ENCODE results near the gene TSPAN9.

Gene TSPAN9

DNA sequence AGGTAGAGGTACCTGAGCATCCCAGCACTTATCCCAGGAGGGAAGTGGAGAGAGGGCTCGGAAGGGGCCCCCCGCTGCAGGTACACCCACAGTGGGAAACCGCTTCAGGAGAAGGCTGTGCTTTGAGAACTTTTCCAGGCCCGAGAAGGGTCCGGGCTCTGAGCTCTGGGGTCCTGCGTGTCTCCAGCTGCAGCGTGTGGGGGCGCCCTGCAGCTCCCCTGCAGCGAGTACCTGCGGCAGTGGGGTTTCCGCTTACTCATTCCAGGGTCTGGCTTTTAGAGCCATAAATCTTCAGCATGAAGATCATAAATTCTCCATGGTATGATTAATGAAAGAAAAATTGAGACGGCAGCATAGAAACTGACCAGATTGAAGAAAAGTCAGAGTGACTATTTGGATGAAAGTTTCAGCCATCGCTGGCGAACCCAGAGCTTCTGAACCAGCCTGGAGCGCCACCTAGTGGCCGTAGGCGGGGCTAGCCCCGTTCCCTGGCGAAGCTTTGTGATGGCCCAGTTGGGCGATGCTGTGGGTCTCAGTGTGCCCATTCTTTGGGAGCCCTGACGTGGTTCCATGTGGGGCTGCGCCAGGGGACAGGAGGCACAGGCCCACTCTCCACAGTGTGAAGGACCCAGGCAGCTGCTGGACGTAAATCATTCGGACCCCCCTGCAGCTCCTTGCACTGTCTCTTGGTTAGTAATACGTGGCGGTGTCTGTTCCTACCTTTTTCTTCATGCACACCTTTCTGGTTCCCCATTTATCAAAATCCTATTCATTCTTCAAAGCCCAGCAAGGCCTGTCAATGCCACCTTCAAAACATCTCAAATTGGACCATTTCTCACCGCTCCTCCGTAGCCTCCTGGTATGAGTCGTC is 198.2 kb downstream of the TSPAN9 start:
- DNase-seq (ENCODE audit: low spot score) = peak; percentile 88

DNA sequence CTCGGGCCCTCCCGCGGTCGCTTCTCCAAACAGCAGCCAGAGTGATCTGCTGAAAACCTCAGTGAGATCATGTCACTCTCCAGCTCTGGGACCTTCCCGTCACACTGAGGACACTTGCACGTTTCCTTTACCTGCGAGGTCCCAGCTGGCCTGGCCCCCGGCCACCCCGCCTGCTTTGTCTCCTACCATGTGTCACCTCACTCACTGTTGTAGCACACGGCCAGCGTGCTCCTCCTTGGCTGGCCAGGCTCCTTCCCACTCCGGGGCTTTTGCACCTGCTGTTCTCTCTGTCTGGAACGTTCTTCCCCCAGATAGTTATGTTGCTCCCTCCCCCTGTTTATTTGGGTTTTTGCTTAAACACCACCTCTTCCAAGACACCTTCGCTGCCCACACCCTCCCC is 199.0 kb downstream of the TSPAN9 start:
- no peak for DNase-seq (ENCODE audit: low spot score)

DNA sequence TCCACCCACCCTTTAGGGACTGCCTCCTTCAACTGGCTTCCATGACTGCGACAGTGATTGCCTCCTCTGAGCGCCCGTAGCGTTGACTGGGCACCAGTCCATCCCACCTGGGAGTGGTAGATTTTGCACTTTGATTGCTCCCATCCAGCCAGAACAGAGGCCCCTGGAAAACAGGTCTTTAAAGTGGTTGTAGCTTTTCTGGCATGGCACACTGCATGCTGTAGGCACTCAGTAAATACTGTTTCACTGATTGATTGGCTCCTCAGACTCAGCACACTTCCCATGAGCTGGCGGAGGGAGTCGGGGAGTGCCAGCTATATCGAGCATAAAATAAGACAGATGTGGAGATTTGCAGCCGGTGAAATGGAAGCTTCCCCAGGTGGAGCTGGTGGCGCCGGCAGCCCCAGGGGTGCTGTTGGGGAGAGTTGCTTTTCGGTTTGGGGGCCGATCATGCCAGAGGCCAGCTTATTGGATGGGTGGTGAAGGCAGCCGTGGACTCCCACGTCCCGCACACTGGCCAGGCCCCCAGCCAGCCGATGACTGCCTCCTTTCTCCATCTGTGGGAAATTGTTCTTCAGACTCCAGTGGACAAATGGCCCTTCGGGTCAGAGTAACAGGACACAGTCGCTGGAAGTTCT is 200.2 kb downstream of the TSPAN9 start:
- no peak for DNase-seq (ENCODE audit: low spot score)

DNA sequence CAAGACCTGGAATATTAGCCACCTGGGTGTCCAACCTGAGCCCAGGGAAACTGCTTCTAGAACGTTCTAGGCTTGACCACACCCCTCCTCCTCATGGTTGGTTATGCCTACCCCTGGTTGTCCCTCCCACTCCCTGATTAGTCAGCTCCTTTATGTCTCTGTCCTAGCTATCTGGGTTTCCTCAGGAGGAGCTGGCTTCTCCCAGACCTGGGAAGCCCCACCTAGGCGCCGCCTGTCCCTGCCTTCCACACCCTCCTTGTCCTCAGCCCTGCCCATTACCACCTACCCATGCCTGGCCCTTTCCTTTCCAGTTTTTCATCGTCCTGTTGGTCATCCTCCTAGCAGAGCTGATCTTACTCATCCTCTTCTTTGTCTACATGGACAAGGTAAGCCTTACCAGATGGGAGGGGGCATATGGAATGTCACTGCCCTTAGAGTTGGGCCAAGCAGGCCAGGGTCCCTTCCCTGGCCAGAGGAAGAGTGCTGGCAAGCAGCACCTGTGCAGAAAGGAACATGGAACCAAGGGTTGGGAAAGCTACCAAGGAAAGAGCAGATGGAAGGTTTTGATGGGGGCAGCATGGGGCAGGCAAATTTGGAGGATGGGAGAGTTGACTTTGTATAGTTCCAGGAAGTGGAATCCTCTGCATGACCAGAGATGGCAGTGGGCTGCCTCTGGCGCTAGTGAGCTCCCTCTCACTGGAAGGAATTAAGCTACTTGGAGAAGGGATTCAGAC is 201.7 kb downstream of the TSPAN9 start:
- no peak for DNase-seq (ENCODE audit: low spot score)

DNA sequence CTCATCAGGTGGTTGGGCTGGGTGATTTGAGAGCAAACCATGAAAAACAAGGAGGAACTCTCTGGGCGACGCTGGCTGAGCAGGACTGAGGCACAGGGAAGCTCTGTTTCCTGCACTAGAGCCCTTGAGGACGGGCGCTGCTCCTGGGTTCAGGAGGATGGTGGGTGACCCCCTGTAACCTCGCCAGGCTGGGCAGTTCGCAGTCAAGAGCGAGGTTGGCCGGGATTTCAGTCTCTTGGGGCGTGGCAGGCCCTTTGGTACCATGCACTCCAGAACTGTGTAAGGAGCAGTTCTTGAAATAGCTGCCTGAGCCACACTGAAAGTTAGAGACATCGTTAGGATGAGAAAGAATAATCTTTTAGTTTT is 202.2 kb downstream of the TSPAN9 start:
- DNase-seq (ENCODE audit: low spot score) = no peak

DNA sequence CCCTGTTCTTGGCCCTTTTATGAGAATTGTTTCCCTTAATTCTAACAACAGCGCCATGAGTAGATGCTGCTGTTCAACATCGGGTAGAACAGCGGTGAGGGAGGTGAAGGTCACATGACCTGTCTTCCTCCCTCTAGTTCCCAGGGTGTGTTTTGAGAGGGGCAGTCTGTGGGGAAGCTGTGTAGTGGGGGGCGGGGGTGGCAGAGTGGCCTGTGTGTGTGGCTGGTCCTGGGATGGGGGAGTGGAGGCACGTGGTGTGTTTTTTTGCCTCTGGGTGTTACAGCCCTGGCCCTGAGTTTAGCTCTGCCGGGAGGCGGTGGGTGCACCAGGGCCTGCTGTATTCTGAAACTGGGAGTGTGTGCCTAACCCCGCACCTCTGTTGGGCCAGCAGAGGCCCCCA is 202.7 kb downstream of the TSPAN9 start:
- no peak for DNase-seq (ENCODE audit: low spot score)

DNA sequence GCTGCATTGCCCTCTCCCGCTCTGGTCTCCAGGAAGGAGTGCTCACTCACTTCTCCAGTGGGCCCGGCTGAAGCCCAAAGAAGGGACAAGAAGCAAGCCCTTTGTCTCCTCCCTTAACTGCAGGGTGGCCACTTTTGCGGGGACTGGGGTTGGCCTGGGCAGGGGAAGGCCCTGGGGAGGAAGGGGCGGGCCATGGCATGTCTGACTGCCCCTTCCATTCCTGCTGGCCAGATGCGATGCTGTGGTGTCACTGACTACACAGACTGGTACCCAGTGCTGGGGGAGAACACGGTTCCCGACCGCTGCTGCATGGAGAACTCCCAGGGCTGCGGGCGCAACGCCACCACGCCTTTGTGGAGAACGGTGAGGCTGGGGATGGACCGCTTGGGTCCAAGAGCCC is 203.8 kb downstream of the TSPAN9 start:
- DNase-seq (ENCODE audit: low spot score) = no peak

DNA sequence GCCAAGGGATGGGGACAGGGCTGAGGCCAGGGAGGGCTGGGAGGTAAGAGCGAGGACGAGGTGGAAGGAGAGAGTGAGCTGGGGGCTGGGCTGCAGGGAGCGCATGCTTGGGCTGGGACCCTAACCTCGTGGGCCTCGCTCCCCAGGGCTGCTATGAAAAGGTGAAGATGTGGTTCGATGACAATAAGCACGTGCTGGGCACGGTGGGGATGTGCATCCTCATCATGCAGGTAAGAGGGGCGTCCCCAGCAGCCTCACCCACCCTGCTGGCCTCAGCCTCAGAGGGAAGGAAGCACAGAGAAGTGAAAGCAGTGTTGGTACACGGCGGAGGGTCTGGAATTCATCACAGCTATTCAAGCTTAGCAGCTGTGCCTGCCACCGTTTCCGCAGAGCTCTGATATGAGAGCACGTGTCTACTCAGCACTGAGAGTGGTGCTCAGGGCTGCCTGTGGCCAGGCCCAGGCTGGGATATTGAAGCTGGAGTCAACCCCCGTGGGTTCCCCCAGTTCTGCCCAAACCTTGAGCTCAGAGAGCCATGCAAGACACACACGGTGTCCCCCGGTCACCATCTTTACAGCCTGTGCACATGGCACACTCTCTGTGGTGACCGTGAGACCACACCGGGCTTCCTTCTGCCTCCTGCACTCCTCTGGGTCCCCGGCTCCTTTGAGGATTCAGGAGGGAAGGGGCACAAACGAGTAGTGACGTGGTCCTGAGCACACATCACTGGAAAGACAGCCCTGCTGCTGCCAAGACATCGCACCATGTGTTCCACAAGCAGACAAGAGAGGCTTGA is 204.6 kb downstream of the TSPAN9 start:
- no peak for DNase-seq (ENCODE audit: low spot score)

DNA sequence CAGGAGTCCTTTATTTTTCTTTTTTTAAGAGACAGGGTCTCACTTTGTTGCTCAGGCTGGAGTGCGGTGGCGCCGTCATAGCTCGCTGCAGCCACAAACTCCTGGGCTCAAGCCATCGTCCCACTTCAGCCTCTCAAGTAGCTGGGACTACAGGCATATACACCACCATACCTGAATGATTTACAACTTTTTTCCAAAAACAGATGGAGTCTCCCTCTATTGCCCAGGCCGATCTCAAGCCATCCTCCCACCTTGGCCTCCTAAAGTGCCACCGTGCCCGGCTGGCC is 205.1 kb downstream of the TSPAN9 start:
- DNase-seq (ENCODE audit: low spot score) = no peak

DNA sequence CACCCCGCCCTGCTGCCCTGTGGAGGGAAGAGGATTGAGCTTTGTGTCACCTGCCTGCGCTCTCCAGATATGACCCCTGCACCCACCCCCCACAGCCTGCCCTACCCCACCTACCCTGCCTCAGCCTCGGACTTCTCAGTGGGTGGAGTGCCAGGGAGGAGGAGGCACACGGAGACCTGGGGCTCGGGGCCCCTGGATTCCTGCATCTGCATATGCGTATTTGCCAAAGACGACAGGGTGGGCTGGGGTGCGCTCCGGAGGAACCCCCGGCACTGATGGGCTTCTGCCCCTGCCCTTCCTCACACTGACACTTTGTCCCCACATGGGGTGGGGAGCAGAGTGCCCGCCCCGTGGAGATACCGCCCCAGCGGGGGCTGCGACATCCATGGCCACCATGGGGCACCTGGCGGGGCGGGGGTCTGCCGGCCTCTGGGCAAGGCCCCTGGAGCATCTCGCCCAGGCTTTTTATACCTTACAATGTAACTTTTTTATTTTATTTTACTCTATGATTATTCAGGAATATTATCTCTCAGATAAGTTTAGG is 206.0 kb downstream of the TSPAN9 start:
- no peak for DNase-seq (ENCODE audit: low spot score)

DNA sequence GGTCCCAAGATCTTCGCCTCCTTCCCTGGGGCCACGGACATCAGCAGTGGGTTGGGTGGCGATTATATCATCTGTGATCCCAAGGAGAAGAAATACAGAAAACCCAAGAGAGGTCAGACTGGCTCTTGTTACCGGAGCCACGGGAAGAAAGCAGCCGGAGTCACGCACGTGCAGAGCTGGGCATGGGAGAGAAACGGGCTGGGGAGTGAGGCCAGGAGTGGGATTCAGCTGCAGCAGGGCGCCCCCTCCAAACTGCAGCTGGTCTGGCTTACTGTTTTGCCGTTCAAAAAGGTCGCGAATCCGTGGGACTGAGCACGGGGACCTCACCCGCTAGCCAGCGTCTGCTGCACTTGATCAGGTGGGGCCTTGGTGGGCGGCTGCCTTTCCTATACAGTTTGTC is 207.2 kb downstream of the TSPAN9 start:
- DNase-seq (ENCODE audit: low spot score) = no peak

DNA sequence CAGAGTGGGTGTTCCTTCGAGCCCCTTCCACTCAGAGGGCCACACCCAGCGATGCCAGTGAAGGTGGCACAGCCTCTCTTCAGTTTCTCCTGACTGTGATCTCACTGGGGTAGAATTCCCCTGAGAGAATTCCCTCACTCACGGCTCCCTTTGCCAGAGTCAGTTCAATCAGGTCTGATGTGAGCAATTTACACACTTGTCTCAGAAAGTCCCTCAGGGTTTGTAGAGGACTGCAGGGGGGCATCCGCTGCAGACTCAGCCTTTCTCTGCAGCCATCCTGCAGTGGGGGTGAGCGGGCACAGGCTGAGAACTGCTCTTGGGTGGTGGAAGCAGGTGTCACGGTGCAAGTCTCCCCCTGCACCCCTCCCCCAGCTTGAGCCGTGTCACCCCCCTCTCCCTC is 208.4 kb downstream of the TSPAN9 start:
- no peak for DNase-seq (ENCODE audit: low spot score)

DNA sequence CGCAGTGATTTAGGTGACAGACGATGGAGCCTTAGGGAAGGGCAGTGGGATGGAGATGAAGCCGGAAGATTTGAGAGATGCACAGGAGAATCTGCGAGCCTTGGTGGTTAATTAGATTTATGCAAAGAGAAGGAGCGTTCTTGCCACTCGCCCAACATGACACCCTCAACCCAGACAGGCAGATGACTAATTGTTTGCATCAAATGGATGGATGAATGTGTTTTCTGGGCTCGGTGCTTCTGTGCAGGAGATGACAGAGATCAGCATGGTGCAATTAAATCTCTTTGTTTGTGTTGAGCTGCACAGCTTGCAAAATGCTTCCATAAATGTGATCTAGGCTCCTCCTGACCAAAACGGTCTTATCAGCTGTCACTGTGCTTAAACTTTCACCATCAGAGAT is 211.5 kb downstream of the TSPAN9 start:
- no peak for DNase-seq (ENCODE audit: low spot score)

DNA sequence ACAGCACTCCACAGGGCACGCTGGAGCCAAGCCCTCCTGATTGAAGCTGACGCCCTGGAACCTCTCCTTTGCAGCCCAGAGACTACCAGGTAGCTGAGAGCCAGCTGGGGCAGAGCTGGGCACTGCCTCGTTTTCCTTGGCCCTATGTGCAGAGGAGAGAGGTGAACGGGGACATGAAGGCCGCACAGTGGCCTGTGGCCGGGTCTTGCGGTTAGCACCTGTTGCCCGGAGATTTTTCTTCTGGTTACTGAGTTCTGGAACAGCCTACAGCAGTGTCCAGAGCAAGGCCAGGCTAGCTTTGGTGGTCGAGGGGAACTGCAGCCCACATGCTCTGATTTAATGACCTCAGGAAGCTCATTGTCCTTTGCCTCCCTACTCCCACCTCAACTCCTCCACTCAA is 212.5 kb downstream of the TSPAN9 start:
- DNase-seq (ENCODE audit: low spot score) = no peak

DNA sequence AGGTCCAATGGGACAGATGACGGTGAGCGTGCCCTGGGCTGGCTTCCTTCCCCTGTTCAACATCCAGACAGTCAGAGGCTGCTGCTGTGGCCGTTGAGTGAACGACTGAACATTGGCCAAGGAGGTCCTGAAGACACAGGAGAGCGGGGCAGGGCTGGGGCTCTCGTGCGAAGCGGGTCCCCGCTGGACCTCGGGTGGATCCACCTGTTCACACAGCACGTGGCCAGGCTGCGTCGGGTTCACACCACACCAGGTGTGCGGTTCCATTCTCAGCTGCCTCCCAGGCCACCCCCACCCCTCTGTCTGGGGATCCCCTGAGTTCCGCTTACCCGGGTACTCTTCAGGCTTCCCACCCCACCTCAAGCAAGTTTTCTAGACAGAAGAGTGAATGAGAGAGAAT is 214.8 kb downstream of the TSPAN9 start:
- no peak for DNase-seq (ENCODE audit: low spot score)

DNA sequence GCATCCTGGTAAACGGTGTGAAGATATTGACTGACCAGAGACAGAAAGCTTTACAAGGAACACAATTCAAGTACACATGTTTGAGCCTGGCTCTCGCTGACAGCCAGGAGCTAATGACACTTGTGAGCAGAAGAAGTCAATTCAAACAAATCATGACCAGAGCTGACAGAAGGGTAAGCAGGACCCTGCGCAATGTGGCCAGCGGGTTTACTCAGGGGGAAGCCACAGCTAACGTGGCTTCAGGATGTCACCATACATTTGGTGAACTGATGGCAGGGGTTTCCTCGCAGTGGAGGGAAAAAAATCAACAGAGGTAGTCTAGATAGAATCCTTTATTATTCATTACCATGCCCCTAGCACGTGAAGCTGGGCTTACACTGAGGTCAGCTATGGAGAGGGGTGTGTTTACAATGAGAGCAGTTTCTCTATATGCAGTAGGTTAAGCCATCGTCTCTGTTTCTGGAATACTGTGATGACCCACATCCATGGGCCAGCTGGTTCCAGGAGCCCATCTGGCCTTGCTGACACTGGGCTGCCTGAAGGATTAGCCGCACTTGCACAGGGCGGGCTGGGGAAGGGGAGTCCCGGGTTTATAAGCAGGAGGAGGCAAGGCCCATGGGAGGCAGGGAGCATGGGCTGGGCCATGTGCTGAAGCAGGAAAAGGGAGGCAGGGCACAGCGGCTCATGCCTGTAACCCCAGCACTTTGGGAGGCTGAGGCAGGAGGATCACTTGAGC is 215.7 kb downstream of the TSPAN9 start:
- DNase-seq (ENCODE audit: low spot score) = no peak

DNA sequence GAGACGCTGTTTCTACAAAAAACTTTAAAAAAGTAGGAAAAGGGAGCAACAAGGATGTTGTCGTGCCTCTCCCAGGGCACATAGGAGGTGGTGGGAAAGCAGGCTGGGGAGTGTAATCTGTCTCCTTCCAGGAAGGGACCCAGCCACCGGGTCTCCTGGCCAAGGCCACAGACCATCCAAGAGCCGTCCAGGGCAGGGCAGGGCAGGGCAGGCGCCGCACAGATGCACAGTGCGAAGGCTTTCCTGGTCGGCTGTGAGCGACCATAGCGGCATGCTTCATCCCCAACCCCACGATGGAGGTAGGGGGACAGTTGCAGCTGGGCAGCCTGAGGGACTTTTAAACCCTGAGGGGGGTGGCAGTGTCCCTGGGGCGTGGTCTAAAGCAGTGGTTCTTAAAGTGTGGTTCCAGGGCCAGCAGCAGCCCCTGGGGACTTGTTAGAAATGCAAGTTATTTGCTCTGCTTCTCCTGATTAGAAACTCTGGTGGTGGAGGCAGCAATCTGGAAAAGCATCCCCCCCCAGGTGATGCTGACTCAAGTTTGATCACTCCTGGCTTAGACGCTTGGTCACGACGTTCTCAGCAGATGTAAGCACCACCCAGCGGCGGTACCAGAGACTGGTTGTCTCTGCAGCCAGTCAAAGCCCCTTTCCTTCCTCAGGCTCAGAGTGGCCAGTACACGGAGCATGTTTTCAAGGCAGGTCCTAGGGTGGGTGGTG is 216.4 kb downstream of the TSPAN9 start:
- DNase-seq (ENCODE audit: low spot score) = peak; percentile 38

DNA sequence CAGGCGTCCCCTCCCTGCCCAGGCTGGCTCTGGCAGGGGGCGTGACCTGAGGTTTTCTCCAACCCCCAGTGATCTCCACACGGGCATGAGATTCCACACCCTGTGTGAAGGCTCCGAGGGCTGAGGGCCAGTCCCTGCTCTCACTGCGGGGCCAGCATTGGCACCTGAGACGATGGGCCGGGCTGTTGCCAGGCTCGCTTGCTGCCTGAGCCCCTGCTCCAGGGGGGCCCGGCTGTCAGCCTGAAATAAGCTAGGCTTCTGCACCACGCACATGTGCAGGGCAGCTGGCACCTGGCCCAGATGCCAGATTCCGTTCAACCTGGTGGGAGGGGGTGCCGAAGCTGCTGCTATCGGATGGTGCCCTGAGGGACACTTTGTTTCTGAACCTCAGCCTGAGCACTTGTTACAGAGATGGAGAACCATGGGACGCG is 217.3 kb downstream of the TSPAN9 start:
- DNase-seq (ENCODE audit: low spot score) = no peak

DNA sequence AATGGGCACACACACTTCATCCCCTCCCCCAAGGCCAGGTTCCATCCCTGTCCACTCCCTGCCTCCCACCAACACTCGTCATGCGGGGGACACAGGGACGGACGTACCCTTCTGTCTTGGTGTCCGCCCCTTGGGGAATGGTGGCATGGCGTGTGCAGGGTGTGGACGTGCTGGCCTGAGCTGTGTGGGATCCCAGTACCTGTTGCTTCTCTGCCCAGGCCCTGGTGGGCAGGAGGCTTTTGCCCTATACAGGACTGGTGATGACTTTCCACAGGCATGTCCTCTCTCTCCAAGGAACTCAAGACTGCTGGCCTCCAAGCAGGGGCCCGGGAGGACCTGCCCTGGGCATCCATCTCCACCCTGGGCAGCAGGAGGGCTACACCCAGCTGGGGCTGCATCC is 218.0 kb downstream of the TSPAN9 start:
- DNase-seq (ENCODE audit: low spot score) = no peak

DNA sequence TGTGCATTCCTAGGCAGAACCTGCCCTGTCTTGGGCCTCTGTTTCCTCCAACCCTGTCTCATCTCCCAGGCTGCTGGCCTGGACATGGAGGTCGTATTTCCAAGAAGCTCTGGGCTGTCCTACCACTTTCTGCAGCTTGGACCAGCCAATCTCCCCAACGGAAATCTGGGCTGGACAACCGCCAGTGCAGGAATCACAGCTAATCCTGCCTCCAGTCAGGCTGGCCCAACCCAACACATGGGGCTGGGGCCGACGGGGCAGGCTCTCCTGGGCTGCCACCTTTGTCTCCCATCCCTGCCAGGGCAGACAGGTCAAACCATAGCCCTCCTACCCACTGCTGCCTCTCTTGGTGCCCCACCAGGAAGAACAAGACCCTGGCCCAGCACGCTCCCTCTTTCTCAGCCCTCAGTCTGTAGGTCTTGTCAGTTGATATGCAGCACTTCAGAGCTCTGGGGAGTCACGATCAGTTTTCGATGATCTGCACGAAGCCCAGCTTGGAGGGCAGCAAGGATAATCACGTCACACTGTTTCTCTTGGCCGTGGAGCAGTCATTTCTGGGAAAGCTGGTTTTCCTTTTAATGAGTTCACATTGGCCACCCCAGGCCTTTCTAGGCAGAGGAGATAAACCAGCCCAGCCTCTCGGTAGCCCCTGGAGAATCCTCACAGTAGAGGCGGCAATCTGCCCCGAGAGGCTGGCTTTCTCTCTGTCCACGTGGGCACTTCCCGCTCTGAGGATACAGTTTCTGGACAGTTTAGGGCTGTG is 218.6 kb downstream of the TSPAN9 start:
- DNase-seq (ENCODE audit: low spot score) = peak; percentile 54

Measured in AG08395 (cell line).